HG03520 (cell line): Measurements from ENCODE around the gene IL21.

ENCODE experiments used
- ATAC-seq: cut with Tn5 transposase; IDR thresholded peaks from one replicate; pipeline ENCODE4 v1.9.1; 2021; ENCODE audit warnings: mild to moderate bottlenecking, moderate library complexity; ENCODE audit not compliant: unreplicated experiment

The IL21 gene

DNA sequence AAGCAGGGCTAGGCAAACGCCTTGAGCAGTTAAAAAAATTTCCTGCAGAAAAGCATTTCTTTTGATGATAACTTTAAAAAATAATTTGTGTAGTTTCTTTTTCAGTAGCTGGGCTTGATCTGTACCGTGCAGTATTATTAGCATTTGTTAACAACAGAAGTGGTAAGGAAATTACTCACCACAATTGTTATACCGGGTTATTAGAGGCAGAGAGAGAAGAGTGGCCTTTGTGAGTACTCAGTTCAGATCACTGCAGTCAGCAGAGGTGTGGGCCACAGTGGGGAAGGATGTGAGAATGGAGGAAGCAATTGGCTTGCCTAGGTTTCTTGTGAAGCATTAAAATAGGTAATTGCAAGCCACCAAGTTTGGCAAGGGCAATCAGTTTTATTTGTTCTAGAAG lies 14.3 kb upstream of the IL21 start:
- peak; percentile 62 for ATAC-seq

DNA sequence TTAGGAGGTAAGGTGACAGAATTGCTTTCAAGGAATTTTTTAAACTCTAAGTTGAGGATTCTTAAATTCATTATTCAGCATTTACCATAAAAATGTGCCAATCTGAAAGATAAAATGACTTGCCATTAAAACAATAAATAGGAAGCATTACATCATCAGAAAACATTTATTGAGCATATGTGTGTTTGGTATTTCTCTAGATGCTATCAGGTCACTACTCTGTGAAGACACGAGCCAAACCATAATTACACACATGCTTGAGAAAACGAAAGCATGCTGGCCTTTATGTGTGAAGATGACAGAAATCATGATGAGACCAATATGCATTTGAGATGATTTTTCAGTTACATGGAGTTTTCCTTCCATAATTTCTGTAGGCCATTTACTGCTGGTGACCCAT lies 12.3 kb upstream of the IL21 start:
- ATAC-seq, result no peak

GRCh38 chr4:122632396-122633143 lies 11.7 kb upstream of the IL21 start:
- peak; percentile 80 for ATAC-seq

GRCh38 chr4:122625156-122625555 lies 4.3 kb upstream of the IL21 start:
- no peak for ATAC-seq

DNA sequence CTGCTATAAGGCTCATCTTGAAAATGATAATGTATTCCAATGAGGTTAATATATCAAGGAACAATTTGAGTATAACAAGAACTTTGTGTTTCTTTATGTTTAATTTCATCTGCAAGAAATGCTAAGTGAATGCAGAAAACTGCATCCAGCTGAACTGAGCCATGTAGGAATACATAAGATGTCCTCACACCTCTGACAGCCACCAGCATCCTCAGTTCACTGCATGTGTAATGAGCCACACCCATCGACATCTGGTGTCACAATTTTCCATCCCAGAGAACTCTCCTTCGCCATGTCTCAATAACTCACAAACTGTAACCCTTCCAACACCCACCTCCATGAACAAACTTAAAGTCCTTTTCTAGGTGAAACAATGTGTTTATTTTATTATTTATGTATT lies 3.3 kb upstream of the IL21 start:
- no peak for ATAC-seq

DNA sequence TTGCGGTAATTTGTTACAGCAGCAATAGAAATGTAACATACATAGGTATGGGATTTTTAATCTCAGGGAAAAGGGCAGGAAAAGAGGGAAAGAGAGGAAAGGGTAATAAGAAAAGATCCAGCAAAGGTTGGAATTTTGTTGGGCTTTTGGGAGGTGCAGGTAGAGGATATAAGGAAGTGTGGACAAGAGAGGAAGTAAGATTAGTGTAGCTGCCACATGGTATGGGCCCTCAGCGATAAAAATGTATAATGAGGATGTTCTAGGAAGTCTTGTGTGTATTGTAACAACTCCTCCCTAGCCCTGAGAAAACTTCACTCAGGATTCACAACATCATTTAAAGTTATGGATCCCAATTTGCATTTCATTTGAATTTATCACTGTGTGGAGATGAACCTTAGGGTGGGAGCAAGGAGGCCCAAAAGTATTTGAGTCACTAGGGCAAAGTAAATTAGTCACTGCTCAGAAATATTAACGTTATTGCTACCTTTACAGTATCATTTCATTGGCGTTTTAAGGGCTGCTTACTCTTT lies 2.8 kb upstream of the IL21 start:
- no peak for ATAC-seq

DNA sequence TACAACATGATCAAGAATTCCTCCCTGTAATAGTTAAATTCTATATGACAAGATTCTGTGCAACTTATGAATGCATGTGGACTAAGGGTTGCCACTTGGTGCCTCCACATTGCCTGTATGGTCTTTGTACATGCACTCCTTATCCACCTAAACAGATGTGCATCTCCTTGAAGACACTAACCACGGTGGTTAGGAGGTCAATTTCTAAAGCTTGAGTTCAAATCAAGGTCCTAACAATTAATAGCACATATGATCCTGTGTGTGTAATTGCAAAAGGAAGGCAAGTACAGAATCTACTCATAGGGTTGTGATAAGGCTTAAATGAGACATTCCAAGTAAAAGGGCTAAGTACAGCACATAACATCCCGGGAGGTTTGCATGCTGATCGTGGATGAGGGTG lies 1.5 kb upstream of the IL21 start:
- no peak for ATAC-seq

DNA sequence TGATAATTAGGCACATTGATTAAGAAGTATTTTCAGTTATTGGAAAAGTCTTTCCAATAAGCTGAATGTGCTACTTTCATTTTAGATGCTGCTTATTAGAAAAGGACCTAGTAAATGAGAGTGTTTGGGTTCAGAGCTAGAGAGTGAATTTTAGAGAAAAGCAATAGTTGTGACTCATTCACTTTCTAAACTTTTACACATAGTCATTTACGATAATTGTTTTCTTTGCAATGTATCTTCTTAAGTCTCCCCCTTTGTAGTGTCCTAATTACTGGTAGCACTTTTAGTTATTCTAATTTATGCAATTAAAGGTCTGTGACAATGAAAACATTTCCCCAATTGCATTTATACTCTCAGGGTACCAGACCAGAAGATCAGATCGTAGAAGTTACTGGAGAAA lies 1.3 kb downstream of the IL21 start:
- ATAC-seq, result no peak

DNA sequence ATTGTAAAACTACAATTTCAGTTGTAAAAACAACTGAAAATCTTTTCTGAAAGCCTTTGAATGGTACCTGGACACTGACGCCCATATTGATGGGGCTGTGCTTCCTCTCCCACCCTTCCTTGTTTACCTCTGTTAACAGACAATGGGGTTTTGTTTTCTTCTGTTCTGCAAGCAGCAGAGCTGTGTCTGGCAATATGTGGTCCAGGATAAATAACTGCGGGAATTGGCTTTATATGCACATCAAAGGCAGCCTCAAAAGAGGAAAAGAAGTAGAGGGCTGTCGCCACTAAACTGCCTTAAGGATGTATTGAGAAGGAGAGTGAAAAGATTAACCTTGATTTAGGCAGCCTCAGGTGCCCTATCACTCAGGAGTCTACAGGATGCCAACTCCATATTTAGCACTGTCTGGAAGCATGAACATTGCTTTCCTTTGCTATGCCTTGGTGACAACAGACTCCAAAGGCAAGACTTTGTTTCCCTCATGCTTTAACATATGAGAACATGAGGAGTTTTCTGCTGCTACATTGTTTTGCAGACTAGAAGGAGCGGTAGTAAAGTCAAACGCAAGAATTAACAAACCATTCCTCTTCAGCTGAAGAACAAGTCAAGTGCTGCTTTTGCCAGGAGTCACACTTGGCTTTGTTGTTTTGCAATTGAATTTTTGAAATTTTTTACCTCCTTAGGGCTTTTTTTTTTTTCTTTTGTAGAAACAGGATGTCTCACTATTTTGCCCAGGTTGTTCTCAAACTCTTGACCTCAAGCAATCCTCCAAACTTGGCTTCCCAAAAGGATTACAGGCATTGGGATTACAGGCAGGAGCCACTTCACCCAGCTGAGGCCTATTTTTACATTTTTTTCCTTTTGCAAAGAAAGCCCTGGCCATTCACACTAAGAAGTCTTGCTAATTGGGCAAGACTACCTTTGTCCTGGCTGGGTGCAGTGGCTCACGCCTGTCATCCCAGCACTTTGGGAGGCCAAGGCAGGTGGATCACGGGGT lies 3.0 kb downstream of the IL21 start:
- ATAC-seq, result no peak

DNA sequence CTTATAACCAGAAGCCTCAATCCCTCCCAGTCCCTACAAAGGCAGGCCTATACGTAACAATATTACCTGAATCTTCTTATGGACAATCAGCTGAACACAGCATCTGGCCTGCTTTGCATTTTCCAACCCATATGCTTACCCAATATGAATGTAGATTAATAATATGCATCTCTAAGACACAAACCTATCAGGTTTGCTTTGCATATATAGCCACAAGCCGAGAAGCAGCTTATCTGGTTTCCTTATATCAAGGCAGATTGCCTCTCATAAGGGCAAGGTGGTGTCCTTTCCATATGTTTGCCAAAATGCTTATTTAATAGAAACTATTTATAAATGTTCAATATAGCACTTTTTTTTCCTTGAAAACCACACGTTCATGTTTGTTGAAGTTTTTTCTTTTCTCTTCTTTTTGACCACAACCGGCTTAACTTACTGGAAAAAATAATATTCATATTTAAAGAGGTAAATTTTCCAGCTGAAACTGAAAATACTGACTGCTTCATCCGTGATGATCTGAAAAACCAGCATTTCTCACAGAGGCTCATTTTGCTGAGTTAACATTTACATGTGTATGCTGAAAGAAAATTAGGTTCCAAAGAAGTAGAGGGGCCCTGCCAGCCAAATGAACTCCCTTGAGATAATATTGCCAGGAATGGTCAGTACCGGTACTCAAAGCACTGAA lies 3.8 kb downstream of the IL21 start:
- no peak for ATAC-seq

GRCh38 chr4:122614621-122615020 lies 6.2 kb downstream of the IL21 start:
- ATAC-seq, result no peak

GRCh38 chr4:122612540-122612939 lies 8.3 kb downstream of the IL21 start:
- no peak for ATAC-seq

DNA sequence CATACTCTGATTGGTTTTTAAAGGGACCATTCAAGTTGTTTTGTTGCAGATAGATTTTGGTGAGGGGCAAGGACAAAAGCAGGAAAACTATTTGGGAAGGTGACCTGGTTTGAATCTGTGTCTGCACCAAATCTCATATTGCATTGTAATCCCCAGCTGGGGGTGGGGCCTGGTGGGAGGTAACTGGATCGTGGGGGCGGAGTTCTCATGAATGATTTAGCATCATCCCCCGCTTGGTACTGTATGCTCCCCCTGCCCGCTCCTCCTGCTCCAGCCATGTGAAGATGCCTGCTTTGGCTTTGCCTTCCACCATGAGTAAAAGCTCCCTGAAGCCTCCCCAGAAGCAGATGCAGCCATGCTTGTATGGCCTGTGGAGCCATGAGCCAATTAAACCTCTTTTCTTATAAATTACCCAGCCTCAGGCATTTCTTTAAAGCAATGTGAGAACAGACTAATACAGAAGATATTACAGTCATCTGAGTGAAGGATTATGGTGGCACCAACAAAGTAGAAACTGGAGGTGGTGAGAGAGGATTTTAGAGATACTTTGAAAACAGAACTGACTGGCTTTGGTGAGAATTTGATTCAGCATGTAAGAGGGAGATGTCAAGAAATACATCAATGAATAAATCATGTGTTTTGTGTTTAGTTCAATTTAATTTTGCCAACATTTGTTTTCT lies 14.4 kb downstream of the IL21 start:
- no peak for ATAC-seq

- ATAC-seq, result no peak
Observed at GRCh38 chr4:122604146-122604545, 16.7 kb downstream of the IL21 start.

DNA sequence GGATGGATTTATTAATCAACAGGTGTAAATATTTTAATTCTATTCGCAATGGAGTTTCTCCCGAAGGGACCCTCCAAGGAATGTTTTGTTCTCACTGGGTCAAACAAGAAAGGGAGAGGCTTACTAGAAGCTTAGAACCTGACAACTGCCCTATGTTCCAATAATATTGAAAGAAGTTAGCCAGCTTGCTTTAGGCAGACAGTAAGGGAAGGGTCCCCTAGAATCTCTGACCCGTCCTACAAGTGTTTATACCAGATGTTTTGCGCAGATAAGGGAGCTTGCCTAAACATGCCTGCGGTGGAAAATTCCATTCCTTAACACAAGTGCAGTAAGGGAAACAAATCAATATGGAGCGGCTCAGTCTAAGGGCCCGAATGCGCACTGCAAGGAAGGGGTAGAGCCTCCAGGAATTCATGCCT lies 17.7 kb downstream of the IL21 start:
- no peak for ATAC-seq

DNA sequence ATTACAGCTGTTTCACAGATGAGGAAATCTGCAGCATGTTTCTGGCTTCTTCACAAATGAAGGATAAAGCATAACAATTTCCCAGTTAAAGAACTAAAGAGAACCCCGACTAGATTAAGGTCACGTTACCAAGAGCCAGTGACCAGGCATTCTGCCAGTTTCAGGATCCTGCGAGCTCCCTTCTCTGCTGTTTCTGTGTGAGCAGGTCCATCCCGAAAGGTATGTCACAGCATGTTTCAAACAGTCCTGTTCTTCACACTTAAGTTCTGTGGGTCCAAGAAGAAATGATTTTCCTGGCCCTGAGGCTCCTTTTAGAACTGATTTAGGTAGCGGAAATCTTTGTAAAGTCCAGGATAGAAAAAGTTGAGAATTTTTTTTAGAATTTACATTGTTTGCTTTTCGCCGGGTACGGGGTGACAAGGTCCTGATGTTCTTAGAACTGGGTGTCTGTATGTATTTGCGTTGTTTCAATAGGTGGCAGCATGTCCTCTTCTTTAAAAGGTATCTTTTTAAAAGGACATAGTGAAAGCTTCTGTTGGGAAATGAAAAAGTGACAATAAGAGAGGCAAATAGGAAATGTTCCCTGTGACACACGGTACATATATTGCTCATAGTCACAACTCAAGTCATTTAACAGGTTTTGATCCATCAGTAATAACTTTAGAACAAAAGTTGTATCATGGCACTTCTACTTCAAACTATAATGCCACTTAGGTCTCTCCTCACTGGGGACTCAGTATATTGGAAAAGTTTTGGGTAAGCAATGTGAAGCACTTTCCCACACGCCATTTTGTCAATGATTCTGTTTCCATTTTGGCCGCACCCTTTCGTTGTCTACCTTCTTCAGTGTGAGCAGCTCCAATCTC lies 18.4 kb downstream of the IL21 start:
- no peak for ATAC-seq

GRCh38 chr4:122591196-122591595 lies 29.7 kb downstream of the IL21 start:
- ATAC-seq, result no peak

GRCh38 chr4:122588453-122589238 lies 32.2 kb downstream of the IL21 start:
- no peak for ATAC-seq

- peak; percentile 54 for ATAC-seq
Observed at GRCh38 chr4:122584519-122584918, 36.3 kb downstream of the IL21 start.
